HG03442 (cell line): ENCODE results near the gene PRKD1.

ENCODE experiments used
- ATAC-seq: cut with Tn5 transposase; IDR thresholded peaks from one replicate; pipeline ENCODE4 v1.9.1; 2021; ENCODE audit warnings: mild to moderate bottlenecking, moderate library complexity; ENCODE audit not compliant: unreplicated experiment

PRKD1 gene

GRCh38 chr14:29627137-29627536 is 300.5 kb downstream of the PRKD1 start:
- ATAC-seq: no peak

GRCh38 chr14:29618323-29619067 is 309.2 kb downstream of the PRKD1 start:
- no peak for ATAC-seq

- ATAC-seq: no peak
Measured at GRCh38 chr14:29616922-29617321, 310.7 kb downstream of the PRKD1 start.

GRCh38 chr14:29608861-29609260 is 318.8 kb downstream of the PRKD1 start:
- no peak for ATAC-seq

GRCh38 chr14:29607169-29607568 is 320.5 kb downstream of the PRKD1 start:
- ATAC-seq: no peak

GRCh38 chr14:29603696-29604095 is 324.0 kb downstream of the PRKD1 start:
- no peak for ATAC-seq

GRCh38 chr14:29601616-29602015 is 326.0 kb downstream of the PRKD1 start:
- ATAC-seq: no peak

GRCh38 chr14:29587761-29588470 is 339.7 kb downstream of the PRKD1 start:
- no peak for ATAC-seq

GRCh38 chr14:29587046-29587445 is 340.6 kb downstream of the PRKD1 start:
- ATAC-seq: no peak

- ATAC-seq: no peak
Measured at GRCh38 chr14:29584992-29585391, 342.7 kb downstream of the PRKD1 start.

- no peak for ATAC-seq
Measured at GRCh38 chr14:29580763-29581162, 346.9 kb downstream of the PRKD1 start.

GRCh38 chr14:29579838-29580237 is 347.8 kb downstream of the PRKD1 start:
- no peak for ATAC-seq

- no peak for ATAC-seq
Measured at GRCh38 chr14:29576927-29577326, 350.7 kb downstream of the PRKD1 start.

- ATAC-seq: no peak
Measured at GRCh38 chr14:29569194-29569593, 358.5 kb downstream of the PRKD1 start.

GRCh38 chr14:29566194-29566593 is 361.5 kb downstream of the PRKD1 start:
- ATAC-seq: no peak

GRCh38 chr14:29558516-29558915 is 369.1 kb downstream of the PRKD1 start:
- no peak for ATAC-seq

- ATAC-seq: no peak
Measured at GRCh38 chr14:29554335-29554734, 373.3 kb downstream of the PRKD1 start.

GRCh38 chr14:29553427-29553826 is 374.2 kb downstream of the PRKD1 start:
- ATAC-seq: no peak

GRCh38 chr14:29548948-29549370 is 378.7 kb downstream of the PRKD1 start:
- ATAC-seq: peak; percentile 91

GRCh38 chr14:29545714-29546113 is 381.9 kb downstream of the PRKD1 start:
- ATAC-seq: no peak

- ATAC-seq: no peak
Measured at GRCh38 chr14:29536886-29537511, 390.6 kb downstream of the PRKD1 start.

GRCh38 chr14:29529418-29529817 is 398.2 kb downstream of the PRKD1 start:
- no peak for ATAC-seq
